Caco-2 (cell line): ENCODE results near the gene IBA57. TPM values are rescaled to one million over a fixed set of nuclear protein-coding genes. Genes with fewer than 3 reads are reported as not detected.

Source experiments
- BruUV-seq: library from RNA; stranded (reverse); fragments of 400-500 nt; replicated peaks from 2 replicates; lab custom pipeline; 2021; lab: Mats Ljungman, UMichigan
- CTCF ChIA-PET: fragments of 300-600 bp; sonication (Branson Sonifier 250); formaldehyde crosslinking; loops from one replicate; lab custom pipeline; 2022; ENCODE audit warnings: antibody characterized with exemption; lab: Charles Lee
- POLR2A ChIA-PET: fragments of 300-600 bp; sonication (Branson Sonifier 250); formaldehyde crosslinking; loops from one replicate; lab custom pipeline; 2022; ENCODE audit warnings: antibody characterized with exemption; lab: Charles Lee
- DNase-seq, 2 experiments: peaks; one replicate each; pipeline versions ENCODE4 v3.0.0 to v3.0.0-alpha.2; 2020 to 2022
- H3K27me3 ChIP-seq: replicated peaks from 2 replicates; pipeline ENCODE4 v1.6.0; 2011; ENCODE audit warnings: low read length; ENCODE audit not compliant: control insufficient read depth, insufficient read depth
- H3K36me3 ChIP-seq: 2 replicates; pipeline ENCODE4 v1.5.1; 2011; ENCODE audit warnings: low read length; ENCODE audit not compliant: control insufficient read depth, insufficient read depth
- H3K4me1 ChIP-seq: fragments of 250-450 bp; sonication (Bioruptor Pico); 2 replicates; pipeline ENCODE4 v1.5.1; 2020; ENCODE audit warnings: mild to moderate bottlenecking
- H3K4me3 ChIP-seq: 2 replicates; pipeline ENCODE4 v1.5.1; 2011; ENCODE audit warnings: low read depth, mild to moderate bottlenecking, control low read depth, low read length
- H3K9me3 ChIP-seq: fragments of 250-450 bp; sonication (Bioruptor Pico); 2 replicates; pipeline ENCODE4 v1.5.1; 2020; ENCODE audit warnings: mild to moderate bottlenecking, moderate library complexity
- H3K27ac Mint-ChIP-seq: one replicate; pipeline ENCODE4 v1.8.0; 2022; ENCODE audit warnings: mixed read lengths; ENCODE audit not compliant: unreplicated experiment
- H3K27me3 Mint-ChIP-seq: one replicate; pipeline ENCODE4 v1.8.0; 2022; ENCODE audit warnings: mixed read lengths; ENCODE audit not compliant: insufficient read depth, unreplicated experiment
- H3K36me3 Mint-ChIP-seq: one replicate; pipeline ENCODE4 v1.8.0; 2022; ENCODE audit warnings: mild to moderate bottlenecking, mixed read lengths; ENCODE audit not compliant: insufficient read depth, unreplicated experiment
- H3K4me1 Mint-ChIP-seq: one replicate; pipeline ENCODE4 v1.8.0; 2022; ENCODE audit warnings: low read depth, mixed read lengths; ENCODE audit not compliant: unreplicated experiment
- H3K4me3 Mint-ChIP-seq: one replicate; pipeline ENCODE4 v1.8.0; 2022; ENCODE audit warnings: mild to moderate bottlenecking, moderate library complexity, mixed read lengths; ENCODE audit not compliant: unreplicated experiment
- H3K9me3 Mint-ChIP-seq: one replicate; pipeline ENCODE4 v1.8.0; 2022; ENCODE audit warnings: mixed read lengths; ENCODE audit not compliant: unreplicated experiment
- CTCF ChIP-seq, 2 experiments: fragments of 200-600 bp in 1 of 2; IDR thresholded peaks; 1 replicate in 1 of 2; 2 replicates in 1 of 2; pipeline versions ENCODE4 v1.5.1 to v1.8.0; 2011 to 2022; ENCODE audit warnings: antibody characterized with exemption in 1 of 2, control low read depth in 1 of 2, inconsistent platforms in 1 of 2, low read depth in 1 of 2, low read length in 1 of 2, mild to moderate bottlenecking in 1 of 2, moderate library complexity in 1 of 2; ENCODE audit not compliant: insufficient read depth in 1 of 2, severe bottlenecking in 1 of 2, unreplicated experiment in 1 of 2
- intact Hi-C: fragments of 100-400 bp; cut with micrococcal nuclease; formaldehyde crosslinking; loops from one replicate; pipeline ENCODE4 v1.10.0; 2022; ENCODE audit not compliant: unreplicated experiment
- total RNA-seq: library from RNA; stranded (reverse); gene quantifications from 2 replicates; pipeline ENCODE4 v1.2.3, GENCODE V29; 2022

Gene IBA57
- total RNA-seq, 1 experiment from 2014 or later = 15.4 TPM

DNA sequence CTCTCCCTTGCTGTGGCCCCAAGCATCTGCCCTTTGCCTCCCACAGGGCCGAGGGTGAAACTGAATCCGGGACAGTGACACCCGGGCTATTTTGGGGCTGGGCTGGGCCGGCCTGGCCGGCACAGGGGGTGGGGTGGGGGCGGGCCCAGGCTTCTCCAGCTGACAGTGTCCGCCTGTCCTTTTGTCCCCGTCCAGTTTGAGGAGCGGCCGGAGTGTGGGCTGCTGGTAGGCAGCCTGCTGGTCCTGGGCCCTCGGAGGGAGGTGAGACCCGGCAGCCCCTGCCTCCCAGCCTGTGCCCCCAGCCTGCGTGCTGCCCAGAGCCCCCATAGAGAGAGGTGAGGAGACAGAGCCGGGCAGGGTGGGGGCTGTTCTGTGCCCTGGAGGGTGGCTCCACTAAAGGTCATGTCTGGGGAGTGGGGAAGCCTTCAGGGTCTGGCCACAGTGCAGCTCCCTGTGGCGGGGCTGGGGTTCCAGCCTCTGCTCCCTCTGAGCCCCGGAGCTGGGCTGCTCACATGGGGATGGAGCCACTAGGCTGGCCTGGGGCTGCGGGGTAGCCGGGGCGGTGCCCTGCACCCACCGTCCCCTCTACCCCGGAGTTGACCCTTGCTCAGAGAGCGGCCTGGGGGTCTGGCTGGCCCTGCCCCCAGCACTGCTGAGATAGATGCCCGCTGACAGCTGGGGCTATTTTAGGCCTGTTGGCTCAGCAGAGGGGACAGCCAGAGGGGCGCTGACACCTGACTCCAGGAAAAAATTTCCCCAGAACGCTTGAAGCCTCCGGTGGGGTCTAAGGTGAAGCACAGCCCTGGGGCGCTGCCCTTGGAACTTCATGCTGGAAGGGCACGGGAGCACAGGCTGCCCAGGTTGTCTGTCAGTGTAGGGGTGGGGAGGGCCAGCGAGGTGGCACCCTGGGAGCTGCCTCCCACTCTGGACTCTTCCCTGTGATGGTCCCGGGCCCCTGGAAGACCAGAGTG, 42.5 kb downstream of the IBA57 start, which contains the start of gene OBSCN:
OBSCN (plus strand) TSS at position 194 of the 971 bp plus-strand sequence. CDS start 3,740 bp downstream, outside the sequence.
- BruUV-seq = no TSS peak
- no peak for DNase-seq
- ChIA-PET POLR2A (no interaction called here), CTCF (no interaction called here)
- no peaks in the 10 kb centered on the region for H3K36me3 Mint-ChIP-seq
- Histone ChIP-seq H3K9me3 (no peaks in the 10 kb centered on the region), H3K36me3 (no peaks in the 10 kb centered on the region), H3K4me3 (no peak within 1 kb of the TSS), H3K4me1 (no peaks in the 10 kb centered on the region), H3K27me3 (no peaks in the 10 kb centered on the region)
- intact Hi-C loops = no loop called here
- TF ChIP-seq CTCF (IDR thresholded peaks at IDR 0.05; ENCODE audit: insufficient read depth in 1 of 2, low read depth in 1 of 2, low read length in 1 of 2, severe bottlenecking in 1 of 2, unreplicated experiment in 1 of 2) = no peak
- no peak within 1 kb of the TSS for H3K27ac Mint-ChIP-seq
- H3K4me3 Mint-ChIP-seq = no peak within 1 kb of the TSS
- H3K4me1 Mint-ChIP-seq = no peaks in the 10 kb centered on the region
- no peaks in the 10 kb centered on the region for H3K9me3 Mint-ChIP-seq
- H3K27me3 Mint-ChIP-seq = peaks cover 6% of the 10 kb centered on the region

DNA sequence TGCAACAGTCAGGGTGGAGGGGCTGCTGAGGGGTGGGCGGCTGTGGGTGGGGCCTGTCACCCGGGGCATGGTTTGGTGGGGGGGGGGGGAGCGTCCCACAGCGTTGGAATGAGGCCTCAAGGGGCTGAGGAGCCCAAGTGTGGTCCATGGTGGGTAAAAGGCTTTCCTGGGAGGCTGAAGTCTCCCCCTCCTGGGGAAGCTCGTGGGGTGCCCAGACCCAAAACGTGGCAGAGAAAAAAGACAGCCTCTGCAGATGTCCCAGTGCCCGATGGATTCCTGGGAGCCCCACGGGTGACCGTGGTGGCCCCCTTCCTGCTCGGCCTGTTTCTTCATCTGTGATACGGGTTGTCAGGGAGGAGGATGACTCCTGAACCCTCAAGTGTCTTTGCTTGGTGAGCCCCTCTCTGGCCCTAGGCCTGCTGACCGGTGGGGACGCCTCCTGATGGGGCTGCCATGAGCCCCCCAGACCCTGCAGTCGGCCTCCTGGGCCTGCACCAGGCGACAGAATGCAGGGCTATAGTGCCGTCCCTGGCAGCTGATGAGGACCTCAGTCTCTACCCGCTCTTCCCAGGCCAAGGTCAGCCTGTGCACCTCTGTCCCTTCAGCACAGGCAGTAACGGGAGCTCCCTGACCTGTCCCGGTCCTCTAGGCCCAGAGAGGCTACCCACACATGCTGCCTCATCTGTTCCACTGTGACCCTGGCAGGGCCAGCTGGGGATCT, 43.4 kb downstream of the IBA57 start:
- no peak overlapping the region for H3K4me3 Mint-ChIP-seq
- no peak for TF ChIP-seq CTCF (IDR thresholded peaks at IDR 0.05; ENCODE audit: insufficient read depth in 1 of 2, low read depth in 1 of 2, low read length in 1 of 2, severe bottlenecking in 1 of 2, unreplicated experiment in 1 of 2)
- intact Hi-C loops = no loop called here
- CTCF ChIA-PET = no interaction called here
- Histone ChIP-seq H3K36me3 (no peaks in the 10 kb centered on the region), H3K27me3 (no peaks in the 10 kb centered on the region), H3K4me1 (no peaks in the 10 kb centered on the region), H3K4me3 (no peak overlapping the region), H3K9me3 (no peaks in the 10 kb centered on the region)
- H3K27ac Mint-ChIP-seq = no peak overlapping the region
- peaks cover under 1% of the 10 kb centered on the region for H3K27me3 Mint-ChIP-seq
- no peaks in the 10 kb centered on the region for H3K9me3 Mint-ChIP-seq
- no peaks in the 10 kb centered on the region for H3K4me1 Mint-ChIP-seq
- DNase-seq = no peak
- POLR2A ChIA-PET = no interaction called here
- no peaks in the 10 kb centered on the region for H3K36me3 Mint-ChIP-seq
- BruUV-seq = no TSS peak

DNA sequence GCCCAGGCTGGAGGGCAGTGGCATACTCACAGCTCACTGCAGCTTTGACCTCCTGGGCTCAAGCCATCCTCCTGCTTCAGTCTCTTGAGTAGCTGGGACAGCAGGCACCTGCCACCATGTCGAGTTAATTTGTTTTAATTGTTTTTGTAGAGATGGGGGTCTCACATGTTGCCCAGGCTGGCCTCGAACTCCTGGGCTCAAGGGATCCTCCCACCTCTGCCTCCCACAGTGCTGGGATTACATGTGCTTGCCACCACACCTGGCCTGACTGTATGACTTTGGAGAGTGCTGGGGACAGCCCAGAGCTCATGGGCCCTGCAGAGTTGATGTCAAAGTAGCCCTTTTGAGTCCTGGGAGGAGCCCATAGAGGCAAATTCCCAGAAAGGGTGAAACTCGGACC, 44.1 kb downstream of the IBA57 start:
- H3K9me3 ChIP-seq = no peaks in the 10 kb centered on the region
- Mint-ChIP-seq H3K9me3 (no peaks in the 10 kb centered on the region), H3K27me3 (no peaks in the 10 kb centered on the region), H3K4me3 (no peak overlapping the region), H3K36me3 (no peaks in the 10 kb centered on the region), H3K27ac (no peak overlapping the region), H3K4me1 (no peaks in the 10 kb centered on the region)
- intact Hi-C loops = no loop called here
- no peaks in the 10 kb centered on the region for H3K27me3 ChIP-seq
- no peak for DNase-seq
- no peak for TF ChIP-seq CTCF (IDR thresholded peaks at IDR 0.05; ENCODE audit: insufficient read depth in 1 of 2, low read depth in 1 of 2, low read length in 1 of 2, severe bottlenecking in 1 of 2, unreplicated experiment in 1 of 2)
- H3K4me1 ChIP-seq = no peaks in the 10 kb centered on the region
- BruUV-seq = no TSS peak
- CTCF ChIA-PET = interaction anchor here (0.9 kb wide), 1 partner anchor 10 kb away, joined by 4 read pairs; no protein-coding TSS in a partner anchor
- no peak overlapping the region for H3K4me3 ChIP-seq
- POLR2A ChIA-PET = no interaction called here
- no peaks in the 10 kb centered on the region for H3K36me3 ChIP-seq
